Stimulated activated CD8-positive, alpha-beta memory T cell treated with anti-CD3 and anti-CD28 coated beads, Interleukin-15, amount 100 ng/mL, for 48 hours (primary cell): Measurements from ENCODE around the gene THRAP3.

Experiments used
- DNase-seq, 2 donors: peaks; one replicate each; pipeline ENCODE4 v3.0.0-alpha.2; 2020; ENCODE audit warnings: low read depth in 2 of 2

THRAP3 gene

DNA sequence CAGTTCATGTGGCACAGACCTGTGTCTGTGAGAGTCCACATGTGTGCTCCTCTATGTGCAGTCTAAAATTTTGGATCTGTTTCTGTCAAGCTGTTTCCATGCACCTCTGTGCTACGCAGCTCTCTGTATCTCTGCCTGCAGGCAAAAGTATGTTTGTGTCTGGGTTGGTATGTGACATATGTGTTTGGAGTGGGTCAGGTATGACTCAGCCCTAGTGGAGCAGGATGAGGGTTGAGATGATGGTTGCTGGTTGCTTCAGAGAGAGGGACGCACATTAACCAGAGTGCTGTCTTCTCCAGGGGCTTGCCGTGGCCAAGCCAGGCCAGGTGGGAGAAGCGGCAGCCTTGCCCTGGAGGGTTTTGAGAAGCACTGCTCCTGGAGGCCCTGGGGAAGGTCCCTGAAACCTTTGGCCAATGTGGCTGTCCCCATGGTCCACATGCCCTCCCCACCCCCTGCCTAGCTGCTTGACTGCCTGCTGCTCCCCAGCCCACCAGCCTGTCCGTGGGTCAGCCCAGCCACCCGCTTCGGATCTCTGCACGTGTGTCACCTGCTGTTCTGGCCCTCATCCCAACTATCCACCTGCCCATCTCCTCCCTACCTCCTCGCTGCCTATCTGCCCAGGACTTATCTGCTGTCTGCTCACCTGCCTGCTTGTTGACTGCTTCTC, 103.3 kb downstream of the THRAP3 start:
- no peak for DNase-seq

DNA sequence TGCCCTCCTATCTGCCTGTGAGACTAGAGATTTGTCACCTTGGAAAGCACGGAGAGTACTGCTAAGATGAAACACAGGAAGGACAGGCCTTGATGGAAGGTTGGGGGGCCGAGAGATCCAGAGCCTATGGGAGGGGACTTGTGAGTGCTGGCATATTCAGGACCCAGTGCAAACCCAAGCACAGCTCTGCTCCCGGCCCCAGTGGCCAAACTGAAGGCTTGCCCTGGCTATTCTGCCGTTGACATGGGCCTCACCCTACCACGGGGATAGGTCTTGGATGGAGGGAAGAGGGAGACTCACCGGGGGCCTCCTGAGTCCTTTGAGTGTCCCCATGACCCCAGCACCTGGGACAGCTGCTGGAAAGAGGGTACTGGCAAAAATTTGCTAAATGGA, 103.8 kb downstream of the THRAP3 start:
- no peak for DNase-seq

DNA sequence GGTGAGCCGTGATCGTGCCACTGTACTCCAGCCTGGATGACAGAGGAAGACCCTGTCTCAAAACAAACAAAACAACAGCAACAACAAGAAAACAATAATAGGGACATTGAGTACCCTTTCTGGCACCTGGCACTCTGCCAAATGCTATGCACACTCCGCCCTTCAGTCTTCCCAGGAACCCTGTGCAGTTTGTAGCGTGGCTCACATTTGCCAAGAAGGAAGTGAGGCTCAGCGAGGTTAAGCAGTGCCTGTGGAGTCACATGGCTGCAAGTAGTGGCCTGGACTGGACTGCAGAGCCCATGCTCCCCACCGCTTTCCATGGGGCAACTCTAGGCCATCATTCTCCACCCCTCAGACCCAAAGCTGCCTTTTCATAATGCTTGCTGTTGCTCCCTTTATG, 104.5 kb downstream of the THRAP3 start:
- DNase-seq: no peak

DNA sequence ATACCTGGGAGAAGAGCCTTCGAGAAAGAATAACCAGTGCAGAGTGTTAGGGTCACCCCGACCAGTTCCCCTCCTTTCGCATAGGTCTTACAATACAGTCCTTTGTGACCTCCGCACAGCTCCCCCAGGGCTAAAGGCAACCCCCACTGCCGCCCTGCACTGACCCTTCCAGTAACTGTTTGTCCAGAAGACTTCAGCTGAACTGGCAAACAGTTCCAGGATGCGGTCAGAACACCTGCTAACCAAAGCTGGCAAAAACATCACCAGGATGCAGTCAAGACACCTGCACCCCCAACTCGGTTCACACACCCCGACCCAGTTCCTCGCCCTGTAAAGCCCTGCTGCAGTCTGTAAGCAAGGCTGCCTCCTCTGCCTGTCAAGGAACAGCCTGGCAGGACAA, 105.6 kb downstream of the THRAP3 start:
- no peak for DNase-seq

DNA sequence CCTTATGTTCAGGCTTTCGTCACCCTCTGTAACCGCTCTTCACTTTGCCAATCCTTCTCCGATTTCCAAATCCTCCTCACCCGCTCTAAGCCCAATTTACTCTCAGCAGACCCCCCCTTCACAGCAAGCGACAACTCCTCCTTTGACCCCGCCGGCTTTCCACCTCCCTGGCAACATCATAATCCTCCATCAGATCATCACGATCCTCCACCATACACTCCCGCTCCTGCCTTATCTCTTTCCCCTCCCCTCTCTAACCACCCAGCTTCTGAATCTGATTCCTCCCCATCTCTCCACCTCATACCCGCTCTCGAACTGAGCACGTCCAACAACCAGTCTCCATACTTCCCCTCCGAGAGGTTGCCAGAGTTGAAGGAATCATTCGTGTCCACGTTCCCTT, 106.7 kb downstream of the THRAP3 start:
- DNase-seq: no peak

DNA sequence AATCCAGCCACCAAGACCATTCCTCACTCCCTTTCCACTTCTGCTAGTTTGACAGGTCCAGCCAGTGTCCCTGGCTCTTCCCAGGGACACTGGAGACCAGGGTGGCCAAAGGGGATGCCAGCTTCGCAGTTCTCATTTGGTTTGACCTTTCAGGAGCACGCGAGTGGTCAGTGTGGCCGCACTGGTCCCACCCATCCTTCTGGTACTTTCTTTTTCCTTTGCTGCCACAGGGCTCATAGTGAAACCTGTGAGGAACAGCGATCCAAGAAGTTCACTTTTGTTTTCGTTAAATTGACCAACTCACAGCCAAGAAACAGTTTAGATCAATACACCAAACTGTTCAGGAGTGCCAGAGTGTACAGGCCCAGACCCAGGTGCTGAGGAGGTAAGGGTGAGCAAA, 113.6 kb downstream of the THRAP3 start:
- no peak for DNase-seq

DNA sequence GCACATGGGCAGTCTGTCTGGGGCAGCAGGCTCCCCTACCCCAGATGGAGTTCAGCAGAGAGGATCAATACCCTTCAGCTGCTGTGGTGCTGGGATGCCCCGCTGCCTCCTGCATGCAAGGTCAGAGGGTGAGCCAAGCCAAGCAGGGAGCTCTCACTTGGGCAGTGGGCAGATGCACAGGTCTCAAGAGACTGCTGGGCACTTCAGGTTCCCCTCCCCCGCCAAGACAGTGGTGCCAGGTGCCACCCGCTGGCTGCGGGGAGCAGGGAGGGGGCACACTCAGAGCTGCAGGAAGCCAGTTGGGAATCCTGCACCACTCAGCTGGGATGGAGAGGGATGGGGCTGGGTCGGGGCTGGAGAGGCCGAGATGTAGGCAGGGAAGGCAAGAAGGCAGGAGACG, 115.0 kb downstream of the THRAP3 start:
- DNase-seq: no peak

DNA sequence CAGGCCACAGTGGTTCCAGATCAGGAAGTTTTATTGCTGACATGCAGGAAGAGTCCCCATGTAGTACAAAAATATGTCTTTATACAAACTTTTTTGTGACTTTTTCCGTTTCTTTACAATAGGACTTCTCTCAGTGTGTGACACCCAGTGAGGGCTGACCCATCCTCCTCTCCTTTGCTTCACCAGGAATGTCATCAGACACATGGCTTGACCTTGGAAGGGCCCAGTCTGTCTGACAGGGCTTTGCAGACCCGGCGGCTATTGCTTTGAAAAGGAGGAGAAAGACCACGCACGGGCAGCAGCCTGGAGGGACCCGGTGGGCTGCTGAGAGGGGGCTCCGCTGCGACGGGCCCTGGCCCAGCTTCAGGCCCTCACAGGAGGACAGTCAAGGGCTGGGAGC, 115.4 kb downstream of the THRAP3 start:
- no peak for DNase-seq

DNA sequence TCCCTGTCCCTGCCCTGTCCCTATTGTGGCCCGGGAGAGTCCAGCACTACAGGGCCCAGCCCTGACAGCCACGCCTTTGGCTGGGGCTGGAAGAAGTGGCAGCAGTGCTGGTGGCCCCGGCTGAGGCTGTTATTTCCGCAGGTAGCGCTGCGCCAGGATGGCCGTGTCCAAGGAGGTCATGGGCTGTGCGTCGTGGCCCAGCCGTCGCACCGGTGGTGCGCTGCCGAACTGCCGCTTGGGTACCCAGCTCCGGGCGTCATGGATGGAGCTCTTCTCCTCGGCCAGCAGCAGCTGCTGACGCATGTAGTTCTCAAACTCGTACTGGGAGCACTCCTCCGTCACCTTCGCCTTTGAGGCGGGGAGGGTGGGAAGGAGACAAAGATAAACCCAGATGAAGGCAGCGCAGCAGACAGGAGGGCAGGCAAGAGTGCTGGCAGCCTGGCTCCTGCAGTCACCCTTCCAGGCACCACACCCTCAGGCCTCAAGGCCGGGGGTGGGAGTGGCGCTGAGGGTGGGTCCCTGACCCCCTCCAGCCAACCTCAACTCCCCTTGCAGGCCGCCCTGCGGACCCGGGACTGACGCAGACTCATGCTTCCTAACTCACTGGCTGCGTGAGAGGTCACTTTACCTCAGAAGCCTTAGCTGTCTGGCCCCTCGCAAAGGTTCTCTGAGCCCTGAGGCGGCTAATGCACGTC, 117.5 kb downstream of the THRAP3 start:
- DNase-seq: no peak

DNA sequence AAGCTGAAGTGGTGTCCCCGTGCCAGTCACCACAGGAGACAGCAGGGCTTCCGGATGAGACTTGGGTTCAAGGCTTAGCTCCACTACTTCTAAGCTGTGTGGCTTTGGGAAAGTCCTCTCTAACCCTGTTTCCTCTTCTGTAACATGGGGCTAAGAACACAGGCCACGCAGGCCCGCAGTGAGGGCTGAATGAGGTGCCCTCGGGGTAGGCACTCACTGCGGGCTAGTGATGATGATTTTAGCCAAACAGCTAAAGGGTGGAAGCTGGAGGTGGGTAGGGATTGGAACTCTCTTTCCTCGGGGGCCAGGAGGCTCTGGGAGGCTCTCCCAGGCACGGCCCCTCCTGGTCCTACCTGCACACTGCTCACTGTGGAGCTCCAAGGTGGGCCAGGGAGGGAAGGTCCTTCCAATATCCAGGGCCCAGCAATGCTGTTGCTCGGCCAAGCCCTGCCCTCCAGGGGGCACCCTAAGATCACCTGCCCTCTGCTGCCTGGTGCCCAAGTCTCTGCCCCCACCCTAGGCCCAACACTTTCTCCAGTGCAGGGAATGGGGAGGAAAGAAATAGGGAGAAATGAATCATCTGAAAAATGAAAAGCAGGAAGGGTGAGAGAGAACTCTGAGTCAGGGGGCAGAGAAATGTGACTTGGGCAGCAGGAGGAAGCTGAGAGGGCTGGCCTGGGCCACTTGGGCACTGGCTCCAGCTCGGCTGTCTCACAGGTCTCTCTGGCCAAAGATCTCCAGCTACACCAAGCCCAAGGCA, 118.4 kb downstream of the THRAP3 start:
- DNase-seq: no peak

DNA sequence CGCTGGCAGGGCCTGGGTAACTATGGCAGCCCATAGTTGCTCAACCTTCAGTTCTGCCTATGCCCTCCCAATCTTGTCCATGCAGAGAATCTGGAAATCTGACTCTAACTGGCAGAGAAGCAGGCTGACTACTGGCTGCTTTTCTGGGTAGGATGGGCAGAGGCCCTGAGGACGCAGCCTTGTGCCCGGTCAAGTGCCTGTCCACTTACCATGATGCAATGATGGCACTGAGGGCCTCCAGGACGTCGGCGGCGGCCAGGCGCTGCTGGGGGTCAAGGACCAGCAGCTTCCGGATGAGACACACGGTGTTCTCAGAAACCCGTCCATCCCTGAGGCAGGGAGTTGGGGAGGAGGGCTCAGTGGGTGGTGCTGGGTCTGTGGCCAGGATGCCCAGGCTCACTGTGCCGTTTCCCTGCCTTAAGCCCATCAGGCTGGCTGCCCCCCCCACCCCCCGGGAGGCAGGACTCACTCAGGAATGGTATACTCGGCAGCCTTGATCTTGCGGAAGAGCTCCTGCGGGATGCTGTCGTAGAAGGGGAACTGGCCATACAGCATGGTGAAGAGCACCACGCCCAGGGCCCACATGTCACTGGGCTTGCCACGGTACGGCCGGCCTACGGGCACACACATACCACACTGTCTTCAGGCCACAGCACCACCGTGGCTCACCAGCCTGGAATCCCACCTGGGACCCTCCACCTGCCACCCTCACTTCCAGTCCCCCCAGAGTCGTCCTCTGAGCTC, 119.6 kb downstream of the THRAP3 start:
- DNase-seq: no peak

DNA sequence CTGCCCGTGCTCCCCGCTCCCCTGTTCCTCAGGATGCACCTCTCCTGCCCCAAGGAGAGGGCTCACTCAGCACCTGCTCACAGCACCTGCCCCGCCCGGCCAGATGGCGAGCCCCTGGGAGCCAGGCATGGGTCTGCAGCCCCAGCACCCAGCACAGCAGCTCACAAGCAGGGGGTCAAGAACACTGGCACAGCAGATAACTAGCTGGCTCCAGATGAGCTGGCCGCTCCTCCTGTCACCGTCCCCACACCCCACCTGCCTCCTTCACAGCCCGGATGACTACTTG, 120.1 kb downstream of the THRAP3 start:
- DNase-seq: no peak

DNA sequence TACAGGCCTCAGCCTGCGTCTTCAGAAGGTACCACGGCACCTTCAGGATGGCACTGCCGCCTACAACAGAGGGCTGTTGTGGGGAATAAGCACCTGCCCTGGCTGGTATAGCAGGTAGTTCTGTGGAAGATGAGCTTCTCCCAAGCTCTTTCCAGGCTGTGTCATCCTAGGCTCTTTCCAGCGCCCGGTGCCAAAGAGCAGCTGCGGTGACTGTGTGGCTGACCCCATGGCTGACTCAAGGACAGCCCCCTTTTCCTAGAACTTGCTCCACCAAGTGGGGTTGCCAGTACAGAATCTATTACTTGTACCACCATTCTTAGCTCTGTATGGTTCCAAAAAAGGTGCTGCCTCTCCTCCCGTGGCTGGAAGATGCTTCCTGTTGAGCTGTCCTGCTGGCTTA, 121.1 kb downstream of the THRAP3 start:
- DNase-seq: no peak

DNA sequence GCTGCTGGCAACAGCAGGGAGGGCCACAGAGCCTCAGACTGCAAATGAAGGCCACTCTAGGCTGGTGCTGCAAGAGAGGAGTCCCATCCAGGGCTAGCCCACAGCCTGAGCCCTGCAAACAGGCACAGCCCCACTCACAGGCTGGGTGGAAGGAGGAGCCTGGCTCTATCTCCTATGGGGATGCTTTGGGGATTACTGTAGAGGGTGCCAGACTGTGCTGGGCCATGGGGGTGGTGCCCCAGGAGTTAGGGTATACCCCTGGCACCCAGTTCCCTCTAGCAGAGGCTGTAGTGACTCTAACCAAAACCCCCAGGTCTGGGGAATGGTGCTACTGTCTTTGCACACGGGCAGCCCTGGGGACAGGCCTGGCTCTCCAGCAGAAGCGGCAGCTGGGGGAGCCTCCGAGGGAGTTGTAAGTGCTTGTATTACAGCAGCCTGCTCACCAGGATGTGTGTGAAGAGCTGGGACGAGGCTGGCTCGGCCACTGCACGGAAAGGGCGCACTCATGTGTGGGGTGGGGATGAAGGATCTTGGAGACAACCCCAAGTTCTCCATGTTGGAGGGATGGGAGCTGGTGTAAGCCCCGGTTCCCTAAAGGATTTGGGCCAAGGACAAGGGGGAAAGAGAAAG, 122.6 kb downstream of the THRAP3 start:
- DNase-seq: no peak

DNA sequence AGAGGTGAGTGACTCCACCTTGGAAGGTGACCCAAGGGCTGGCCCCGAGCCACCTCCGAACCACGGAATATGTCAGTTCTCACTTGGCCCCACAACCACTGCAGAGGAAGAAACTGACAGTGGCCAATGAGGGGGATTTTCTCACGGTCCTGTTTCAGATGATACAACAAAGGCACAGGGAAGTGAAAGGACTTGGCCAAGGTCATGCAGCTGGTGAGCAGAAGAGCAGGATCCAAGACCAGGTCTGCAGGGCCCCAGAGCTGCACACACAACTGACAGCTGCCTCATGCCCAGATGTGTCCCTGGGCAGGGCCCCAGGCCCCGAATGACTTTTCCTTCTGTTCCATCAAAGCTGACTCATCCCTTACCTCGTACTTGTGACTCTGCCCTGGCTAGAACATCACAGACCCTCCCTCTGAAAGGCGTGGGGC, 125.0 kb downstream of the THRAP3 start:
- DNase-seq: no peak

DNA sequence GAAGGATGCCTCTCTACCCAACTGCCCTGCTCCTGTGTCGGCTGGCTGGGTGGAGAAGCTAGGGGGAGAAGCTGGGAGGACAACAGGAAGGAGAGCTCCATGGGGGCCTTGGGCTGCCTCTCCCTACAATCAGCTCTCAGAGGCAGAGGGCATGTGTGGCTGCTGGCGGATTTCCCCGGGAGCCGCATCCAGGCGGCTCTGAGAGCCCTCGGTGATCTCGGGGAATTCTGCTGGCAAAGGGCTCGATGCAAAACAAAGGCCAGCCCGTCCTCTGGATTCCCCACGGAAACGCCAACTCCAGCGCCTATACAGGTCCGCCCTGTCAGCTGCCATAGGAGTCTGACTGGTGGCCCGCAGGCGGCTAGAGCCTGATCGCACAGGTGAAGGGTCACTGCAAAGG, 125.6 kb downstream of the THRAP3 start:
- DNase-seq: no peak

DNA sequence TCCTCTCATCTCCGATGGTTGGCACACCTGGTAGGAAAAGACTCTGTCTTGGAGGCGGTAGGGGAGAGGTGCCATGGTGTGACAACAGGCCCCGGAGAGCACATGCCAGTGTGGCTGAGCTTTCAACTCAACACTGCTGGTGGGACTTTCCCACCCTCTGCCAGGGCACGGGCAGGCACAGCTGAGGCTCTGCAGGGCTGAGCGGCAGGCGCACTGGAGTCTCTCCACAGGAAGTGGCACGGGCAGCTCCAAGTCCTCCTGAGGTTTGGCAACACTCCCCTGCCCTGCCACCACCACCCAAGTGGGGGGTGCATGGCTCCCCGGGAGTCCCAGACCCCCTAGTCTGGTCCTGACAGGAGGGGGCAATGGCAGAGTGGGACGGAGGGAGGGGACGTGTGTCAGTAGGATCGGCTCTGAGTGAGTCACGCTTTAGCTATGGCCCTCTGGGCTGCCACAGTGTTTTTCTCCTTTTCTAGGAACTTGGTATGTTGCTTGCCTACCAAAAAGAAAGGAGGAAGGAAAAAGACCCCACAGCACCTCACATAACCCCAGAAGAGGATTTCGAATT, 126.5 kb downstream of the THRAP3 start:
- DNase-seq: no peak

DNA sequence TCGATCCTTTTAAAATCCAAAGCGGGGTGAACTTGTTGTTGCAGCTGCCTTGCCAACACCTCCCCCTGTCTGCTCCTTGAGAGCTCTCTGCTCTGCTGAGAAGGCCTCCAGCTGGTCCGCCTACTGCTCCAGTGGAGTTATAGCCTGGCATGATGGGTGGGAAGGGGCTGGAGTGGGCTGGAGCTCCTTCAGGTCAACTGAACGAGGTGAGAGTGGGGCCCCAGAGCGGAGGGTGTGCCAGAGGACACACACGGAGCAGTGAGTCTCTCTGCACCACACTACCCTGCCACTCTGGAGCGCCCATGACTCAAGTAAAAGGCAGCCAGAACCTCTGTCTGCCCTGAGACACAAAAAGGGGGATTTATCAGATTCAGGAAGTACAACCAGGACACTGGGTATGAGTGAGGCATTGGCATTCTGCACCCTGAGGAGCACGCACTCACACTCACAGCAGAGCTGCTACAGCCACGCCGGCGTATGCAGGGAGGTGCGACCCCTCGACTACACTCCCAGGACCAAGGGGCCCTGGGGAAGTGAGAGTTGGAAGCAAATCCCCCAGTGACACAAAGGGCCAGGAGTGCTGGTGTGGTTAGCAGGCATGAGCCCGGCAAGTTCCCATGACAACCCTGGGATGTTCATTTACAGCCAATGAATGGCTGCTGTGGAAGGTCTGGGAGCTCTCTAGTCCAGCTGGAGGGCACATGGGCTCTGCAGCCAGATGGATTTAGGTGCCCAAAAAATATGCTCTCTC, 127.2 kb downstream of the THRAP3 start:
- no peak for DNase-seq

DNA sequence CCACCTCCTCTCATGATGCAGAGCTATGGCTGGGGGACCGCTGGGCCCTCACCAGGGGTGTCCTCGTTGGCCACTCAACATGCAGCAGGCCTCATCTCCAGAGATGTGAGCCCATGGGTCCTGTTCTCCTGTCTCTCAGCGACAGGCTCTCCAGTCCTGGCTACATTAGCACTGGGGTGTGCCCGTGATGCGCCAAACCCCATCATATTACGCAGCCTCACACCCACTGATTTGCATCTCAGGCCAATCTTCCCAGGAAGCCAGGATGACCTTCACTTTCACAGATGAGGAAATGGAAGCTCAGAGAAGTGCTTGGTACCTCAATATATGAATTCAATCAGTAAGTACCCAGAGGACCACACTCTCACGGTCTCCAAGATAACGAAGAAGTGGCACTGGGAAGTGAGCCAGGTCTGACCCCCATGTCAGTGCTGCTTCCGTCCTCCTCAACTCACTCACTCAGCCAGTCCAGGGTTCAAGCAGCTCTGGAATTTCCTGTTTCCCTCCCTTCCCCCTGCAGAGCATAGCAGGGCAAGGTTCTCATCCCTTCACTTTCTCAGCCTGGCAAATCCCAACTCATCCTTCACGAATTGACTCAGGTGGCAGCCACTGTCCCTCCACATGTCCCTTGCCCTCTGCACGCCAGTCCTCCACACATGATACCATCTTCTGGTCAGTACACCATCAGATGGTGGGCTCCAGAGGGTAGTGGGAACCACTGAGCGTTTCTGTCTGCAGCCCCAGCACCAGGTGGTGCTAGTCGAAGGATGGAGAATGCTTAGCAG, 128.1 kb downstream of the THRAP3 start:
- no peak for DNase-seq
